Frontal cortex (tissue), 4 donors: ENCODE measurements around the gene ERICH3. TPM values are rescaled to one million over a fixed set of nuclear protein-coding genes. Genes with fewer than 3 reads are reported as not detected.
"Not testable (repeated sequence)": the region's sequence is repeated elsewhere in the genome, so short reads cannot be mapped to it uniquely, and the experiment has no call there.

Experiments
- DNase-seq, 2 donors: peaks; one replicate each; pipeline ENCODE4 v3.0.0; 2012; ENCODE audit warnings: low spot score in 2 of 2
- FAIRE-seq: peaks from 2 replicates; lab custom pipeline; 2012; peaks lifted over from hg19 to GRCh38; lab: Jason Lieb, UNC
- total RNA-seq: library from RNA; depleted of rRNA; stranded (reverse); fragments of >200 nt; gene quantifications from one replicate; pipeline ENCODE4 v1.2.3, GENCODE V29; 2014
- donor health status: control.
- donor health status: control.
- donor health status: control.

The ERICH3 gene
- total RNA-seq, 1 donor from 2014 or later = 16.7 TPM

- FAIRE-seq = no peak
- no peak for DNase-seq
These were observed 7.4 kb upstream of the ERICH3 start for GRCh38 chr1:74681001-74681400.

GRCh38 chr1:74679811-74680210 lies 6.2 kb upstream of the ERICH3 start:
- no peak for FAIRE-seq
- DNase-seq = no peak

GRCh38 chr1:74677926-74678325 lies 4.3 kb upstream of the ERICH3 start:
- DNase-seq (no peak), FAIRE-seq (no peak)

GRCh38 chr1:74674278-74675048 lies 871 bp upstream of the ERICH3 start:
- FAIRE-seq (no peak), DNase-seq (no peak)

GRCh38 chr1:74670866-74671265 lies 2.7 kb downstream of the ERICH3 start:
- DNase-seq, FAIRE-seq: not testable (repeated sequence)

- DNase-seq (no peak), FAIRE-seq (no peak)
These were observed 18.9 kb downstream of the ERICH3 start for GRCh38 chr1:74654708-74655107.

GRCh38 chr1:74652711-74653139 lies 20.9 kb downstream of the ERICH3 start:
- DNase-seq = no peak
- no peak for FAIRE-seq

GRCh38 chr1:74650561-74650960 lies 23.0 kb downstream of the ERICH3 start:
- FAIRE-seq = no peak
- DNase-seq = no peak

GRCh38 chr1:74641876-74642275 lies 31.7 kb downstream of the ERICH3 start:
- DNase-seq (no peak), FAIRE-seq (no peak)

GRCh38 chr1:74641161-74641560 lies 32.4 kb downstream of the ERICH3 start:
- FAIRE-seq = no peak
- DNase-seq = no peak

GRCh38 chr1:74637296-74637695 lies 36.3 kb downstream of the ERICH3 start:
- FAIRE-seq (no peak), DNase-seq (no peak)

GRCh38 chr1:74629283-74629682 lies 44.3 kb downstream of the ERICH3 start:
- DNase-seq (no peak), FAIRE-seq (no peak)

- no peak for DNase-seq
- no peak for FAIRE-seq
These were observed 49.9 kb downstream of the ERICH3 start for GRCh38 chr1:74623716-74624115.

- no peak for FAIRE-seq
- no peak for DNase-seq
These were observed 53.4 kb downstream of the ERICH3 start for GRCh38 chr1:74620242-74620641.

- no peak for DNase-seq
- FAIRE-seq = no peak
These were observed 54.6 kb downstream of the ERICH3 start for GRCh38 chr1:74618974-74619373.

GRCh38 chr1:74613894-74614293 lies 59.7 kb downstream of the ERICH3 start:
- FAIRE-seq (no peak), DNase-seq (no peak)

- FAIRE-seq = no peak
- DNase-seq = no peak
These were observed 61.7 kb downstream of the ERICH3 start for GRCh38 chr1:74611887-74612286.

- DNase-seq (no peak), FAIRE-seq (no peak)
These were observed 62.6 kb downstream of the ERICH3 start for GRCh38 chr1:74610961-74611360.

GRCh38 chr1:74609810-74610371 lies 63.7 kb downstream of the ERICH3 start:
- no peak for DNase-seq
- no peak for FAIRE-seq

- DNase-seq (no peak), FAIRE-seq (no peak)
These were observed 76.9 kb downstream of the ERICH3 start for GRCh38 chr1:74596717-74597116.
